K562 (cell line): ENCODE measurements around the gene NHLH2. TPM values are rescaled to one million over a fixed set of nuclear protein-coding genes. Genes with fewer than 3 reads are reported as not detected.

Experiments used
- ATAC-seq: fragments of 200-7000 bp; cut with Tn5 transposase; 3 replicates; pipeline ENCODE4 v1.9.1; 2020; ENCODE audit warnings: moderate library complexity
- BruUV-seq: library from RNA; stranded (reverse); fragments of 400-500 nt; replicated peaks from 2 replicates; lab custom pipeline; 2021; lab: Mats Ljungman, UMichigan
- CTCF ChIA-PET: fragments of 300-600 bp; formaldehyde crosslinking; extraction: SDS; loops from one replicate; lab custom pipeline; 2021; ENCODE audit warnings: low intra/inter-chr PET ratio; lab: Yijun Ruan, JAX
- POLR2A ChIA-PET: fragments of 300-600, 350-650 bp; sonication (Branson Sonifier 250); formaldehyde crosslinking; extraction: SDS; loops from one replicate; lab custom pipeline; 2021; ENCODE audit warnings: antibody characterized with exemption, inconsistent platforms; lab: Yijun Ruan, JAX
- DNase-seq, 4 experiments: peaks; one replicate each; pipeline versions ENCODE4 v3.0.0 to v3.0.0-alpha.2; 2011 to 2018; ENCODE audit warnings: low spot score in 3 of 4, mixed read lengths in 3 of 4; ENCODE audit errors: extremely low read depth in 1 of 4
- FAIRE-seq: peaks from 2 replicates; lab custom pipeline; 2011; peaks lifted over from hg19 to GRCh38; lab: Jason Lieb, UNC
- H2AFZ ChIP-seq: 2 replicates; pipeline ENCODE4 v1.6.0; 2011; ENCODE audit warnings: low read depth, low read length, control low read depth, inconsistent platforms
- H3K27ac ChIP-seq: fragments of 200-600 bp; 3 replicates; pipeline ENCODE4 v1.8.0; 2011; ENCODE audit warnings: low read depth, mild to moderate bottlenecking, control low read depth, inconsistent platforms, low read length, moderate library complexity, mixed read lengths; ENCODE audit errors: extremely low read depth
- H3K27me3 ChIP-seq, 2 experiments: fragments of 300-600 bp in 1 of 2; 2 replicates in 1 of 2; 3 replicates in 1 of 2; pipeline versions ENCODE4 v1.6.0 to v1.8.0; 2011; ENCODE audit warnings: inconsistent platforms in 2 of 2, low read length in 2 of 2, mild to moderate bottlenecking in 1 of 2, mixed read lengths in 1 of 2, moderate library complexity in 1 of 2; ENCODE audit not compliant: control insufficient read depth in 2 of 2, insufficient read depth in 2 of 2
- H3K36me3 ChIP-seq: fragments of 300-600 bp; 3 replicates; pipeline ENCODE4 v1.8.0; 2011; ENCODE audit warnings: mild to moderate bottlenecking, low read length, inconsistent platforms; ENCODE audit not compliant: control insufficient read depth, insufficient read depth
- H3K4me1 ChIP-seq, 2 experiments: fragments of 200-600 bp in 1 of 2; replicated peaks in 1 of 2; 2 replicates in 1 of 2; 3 replicates in 1 of 2; pipeline versions ENCODE4 v1.5.1 to v1.8.0; 2011; ENCODE audit warnings: inconsistent platforms in 2 of 2, low read length in 2 of 2, mild to moderate bottlenecking in 1 of 2, mixed read lengths in 1 of 2, moderate library complexity in 1 of 2; ENCODE audit not compliant: control insufficient read depth in 2 of 2, insufficient read depth in 2 of 2
- H3K4me2 ChIP-seq: 2 replicates; pipeline ENCODE4 v1.6.1; 2011; ENCODE audit warnings: low read length, control low read depth, inconsistent platforms, mixed read lengths; ENCODE audit not compliant: insufficient read depth
- H3K4me3 ChIP-seq: fragments of 200-600 bp; sonication (generic), shearing (Covaris generic); 2 replicates; pipeline ENCODE4 v1.5.1; 2016; ENCODE audit warnings: control low read depth, inconsistent platforms
- H3K79me2 ChIP-seq: fragments of 200-600 bp; 3 replicates; pipeline ENCODE4 v1.8.0; 2011; ENCODE audit warnings: low read length, inconsistent platforms; ENCODE audit not compliant: control insufficient read depth, insufficient read depth
- H3K9ac ChIP-seq, 2 experiments: 2 replicates each; pipeline versions ENCODE4 v1.6.0 to v1.6.1; 2011; ENCODE audit warnings: low read depth in 2 of 2, low read length in 2 of 2, control low read depth in 1 of 2, inconsistent platforms in 1 of 2, mild to moderate bottlenecking in 1 of 2, mixed read lengths in 1 of 2; ENCODE audit not compliant: insufficient read depth in 1 of 2
- H3K9me1 ChIP-seq: one replicate; pipeline ENCODE4 v1.6.0; 2011; ENCODE audit warnings: inconsistent platforms, mild to moderate bottlenecking, low read length, moderate library complexity; ENCODE audit not compliant: control insufficient read depth, insufficient read depth
- H3K9me3 ChIP-seq: replicated peaks from 2 replicates; pipeline ENCODE4 v1.5.1; 2011; ENCODE audit warnings: low read depth, low read length, inconsistent platforms; ENCODE audit not compliant: control insufficient read depth, insufficient read depth
- H4K20me1 ChIP-seq: replicated peaks from 2 replicates; pipeline ENCODE4 v1.6.1; 2011; ENCODE audit warnings: low read length, inconsistent platforms, mixed read lengths; ENCODE audit not compliant: control insufficient read depth, insufficient read depth
- FOXO4 ChIP-seq: fragments of 450-650 bp; formaldehyde crosslinking; IDR thresholded peaks from 2 replicates; pipeline ENCODE4 v1.4.0; 2020; ENCODE audit warnings: mild to moderate bottlenecking, moderate library complexity
- NFRKB ChIP-seq: fragments of 450-650 bp; IDR thresholded peaks from 2 replicates; pipeline ENCODE4 v1.6.1; 2016; ENCODE audit warnings: low read depth
- ZZZ3 ChIP-seq: fragments of 450-650 bp; IDR thresholded peaks from 2 replicates; pipeline ENCODE4 v1.6.1; 2016; ENCODE audit warnings: antibody characterized with exemption, mild to moderate bottlenecking, moderate library complexity
- WGBS: fragments of 100-300 bp; shearing (Covaris generic); methylation state at CpG from one replicate; pipeline ENCODE4 v1.1.6; 2016; ENCODE audit warnings: low coverage, mixed read lengths; ENCODE audit not compliant: insufficient coverage; ENCODE audit errors: missing lambda C conversion rate; 5-methylcytosine and 5-hydroxymethylcytosine counted together
- in situ Hi-C: fragments of 300-500 bp; cut with MboI; formaldehyde crosslinking; loops from 4 replicates; pipeline ENCODE4 v1.15.0; 2018; ENCODE audit warnings: inconsistent platforms, mixed read lengths
- intact Hi-C: fragments of 100-400 bp; cut with micrococcal nuclease; formaldehyde crosslinking; loops from 2 replicates; pipeline ENCODE4 v1.14.2; 2022
- polyA plus RNA-seq, 8 experiments: library from polyadenylated mRNA; depleted of rRNA in 4 of 8; stranded (reverse) in 5 of 8; unstranded in 3 of 8; fragments of >200 nt; fragmentation: Nextera tagmentation in 2 of 8; fragmentation: Illumina TruSeq in 1 of 8; extraction: Ambion mirVana in 2 of 8; extraction: Trizol in 1 of 8; gene quantifications; 2 replicates each; pipeline versions ENCODE4 v1.2.1 to v1.2.3, GENCODE V29; 2011 to 2014; ENCODE audit warnings: inconsistent platforms in 1 of 8, missing spikeins in 1 of 8
- total RNA-seq, 7 experiments: library from RNA; depleted of rRNA in 6 of 7; stranded (reverse); fragments of >200 nt in 6 of 7; fragmentation: Illumina TruSeq in 2 of 7; extraction: Trizol in 2 of 7; gene quantifications; 2 replicates each; pipeline versions ENCODE4 v1.2.1 to v1.2.3, GENCODE V29; 2011 to 2021; ENCODE audit warnings: low replicate concordance in 1 of 7

NHLH2 gene
- total and polyA plus RNA-seq, 9 of the 15 experiments (the other 6 are each of a cell fraction or from before 2014, with no cell fraction given), result not detected

GRCh38 chr1:115839029-115839678 is 1.8 kb downstream of the NHLH2 start:
- TF ChIP-seq ZZZ3 (no peak), FOXO4 (CRISPR knock-in tag) (no peak), NFRKB (no peak)
- Histone ChIP-seq H4K20me1 (no peaks in the 10 kb centered on the region), H3K9ac (no peak overlapping the region), H3K4me1 (peaks cover 0 to 22% of the 10 kb centered on the region in 2 experiments; a peak in 1 of 5 replicates), H3K4me3 (no peak overlapping the region), H3K36me3 (no peaks in the 10 kb centered on the region), H3K9me1 (no peaks in the 10 kb centered on the region), H3K4me2 (no peak overlapping the region), H3K27ac (no peak overlapping the region), H2AFZ (no peak overlapping the region), H3K9me3 (no peaks in the 10 kb centered on the region), H3K27me3 (peaks cover 12 to 28% of the 10 kb centered on the region in 2 experiments; a peak in 4 of 5 replicates), H3K79me2 (no peaks in the 10 kb centered on the region)
- in situ Hi-C loops, result no loop called here
- CTCF ChIA-PET, result interaction anchor here (0.7 kb wide), 1 partner anchor 110 kb away, joined by 3 read pairs; no protein-coding TSS in a partner anchor
- no peak for ATAC-seq
- no peak for DNase-seq
- no TSS peak for BruUV-seq
- no peak for FAIRE-seq
- 15% methylated on average over 46 of the region's 49 CpGs for WGBS
- intact Hi-C loops, result no loop called here
- POLR2A ChIA-PET, result interaction anchor here (0.6 kb wide), 1 partner anchor 28 kb away, joined by 3 read pairs; no protein-coding TSS in a partner anchor
